GM10266 (cell line): ENCODE results near the gene DACH1.

Experiments
- DNase-seq: peaks from one replicate; pipeline ENCODE4 v3.0.0; 2012; ENCODE audit errors: extremely low spot score
- TF ChIP-seq, protein P1 (sequence below): IDR thresholded peaks from 2 replicates; pipeline ENCODE4 v1.5.1; 2012; ENCODE audit warnings: mild to moderate bottlenecking, low read depth; ENCODE audit not compliant: control insufficient read depth, insufficient read depth; ENCODE audit errors: missing control alignments

Gene DACH1

DNA sequence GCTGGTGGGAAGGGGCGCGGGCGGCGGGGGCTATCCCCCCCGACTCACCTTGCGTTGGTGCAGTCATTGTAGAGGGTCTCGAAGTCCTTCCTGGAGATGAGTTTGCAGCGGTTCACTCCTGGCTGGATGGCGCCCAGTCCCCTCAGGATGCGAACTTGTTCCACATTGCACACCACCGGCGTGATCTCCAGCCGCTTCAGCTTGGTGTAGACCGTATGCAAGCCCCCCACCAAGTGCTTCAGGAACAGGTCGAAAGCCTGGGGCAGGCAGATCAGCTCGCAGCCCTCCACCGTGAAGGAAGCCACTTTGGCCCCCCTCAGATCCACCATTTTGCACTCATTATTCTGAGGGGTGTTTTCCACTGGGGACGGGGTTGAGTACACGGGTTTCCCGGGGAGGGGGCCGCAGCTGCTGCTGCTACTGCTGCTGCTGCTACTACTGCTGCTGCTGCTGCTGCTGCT lies 1.1 kb downstream of the DACH1 start:
- TF ChIP-seq, protein P1, sequence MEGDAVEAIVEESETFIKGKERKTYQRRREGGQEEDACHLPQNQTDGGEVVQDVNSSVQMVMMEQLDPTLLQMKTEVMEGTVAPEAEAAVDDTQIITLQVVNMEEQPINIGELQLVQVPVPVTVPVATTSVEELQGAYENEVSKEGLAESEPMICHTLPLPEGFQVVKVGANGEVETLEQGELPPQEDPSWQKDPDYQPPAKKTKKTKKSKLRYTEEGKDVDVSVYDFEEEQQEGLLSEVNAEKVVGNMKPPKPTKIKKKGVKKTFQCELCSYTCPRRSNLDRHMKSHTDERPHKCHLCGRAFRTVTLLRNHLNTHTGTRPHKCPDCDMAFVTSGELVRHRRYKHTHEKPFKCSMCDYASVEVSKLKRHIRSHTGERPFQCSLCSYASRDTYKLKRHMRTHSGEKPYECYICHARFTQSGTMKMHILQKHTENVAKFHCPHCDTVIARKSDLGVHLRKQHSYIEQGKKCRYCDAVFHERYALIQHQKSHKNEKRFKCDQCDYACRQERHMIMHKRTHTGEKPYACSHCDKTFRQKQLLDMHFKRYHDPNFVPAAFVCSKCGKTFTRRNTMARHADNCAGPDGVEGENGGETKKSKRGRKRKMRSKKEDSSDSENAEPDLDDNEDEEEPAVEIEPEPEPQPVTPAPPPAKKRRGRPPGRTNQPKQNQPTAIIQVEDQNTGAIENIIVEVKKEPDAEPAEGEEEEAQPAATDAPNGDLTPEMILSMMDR: no peak
- DNase-seq: no peak

DNA sequence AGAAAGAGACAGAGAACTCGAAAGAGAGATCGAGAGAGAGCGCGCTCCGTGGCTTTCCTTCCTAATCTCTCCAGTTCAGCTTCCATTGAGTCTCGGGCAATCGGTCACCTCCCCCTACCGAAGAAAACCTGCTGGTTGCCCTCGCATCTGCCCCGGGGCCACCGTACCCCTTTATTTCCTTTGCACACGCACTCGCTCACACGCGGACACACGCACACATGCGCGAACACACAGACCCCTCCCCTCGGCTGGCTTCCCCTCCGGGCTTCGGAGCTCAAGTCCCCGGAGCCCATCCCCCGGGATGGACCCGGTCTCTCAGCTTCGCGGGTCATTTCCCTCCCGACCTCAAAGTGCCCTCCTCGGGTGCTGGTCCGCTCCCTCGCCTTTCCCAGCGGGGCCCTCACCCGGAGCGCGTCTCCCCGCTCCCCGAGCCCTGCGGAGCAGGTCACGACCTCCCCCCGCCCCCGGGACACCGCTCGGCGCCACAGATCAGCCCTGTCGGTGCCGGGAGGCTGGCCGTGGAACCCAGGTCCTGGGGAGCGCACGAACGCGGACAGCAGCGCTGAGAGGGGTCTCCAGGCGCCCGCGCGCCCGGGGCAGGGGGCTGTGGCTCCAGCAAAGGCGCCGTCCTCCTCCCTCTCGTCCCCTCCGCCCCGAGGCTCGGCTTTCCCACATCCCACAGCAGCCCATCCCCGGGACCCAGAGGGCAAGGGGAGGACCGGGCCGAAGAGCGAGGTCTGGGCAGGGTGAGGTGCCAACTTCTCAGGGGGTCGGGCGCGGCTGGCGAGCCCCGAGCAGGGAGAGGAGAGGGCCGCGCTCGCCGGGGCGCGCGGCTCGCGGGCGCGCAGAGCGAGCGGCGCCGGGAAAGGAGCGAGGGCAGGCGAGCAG lies 1.8 kb downstream of the DACH1 start:
- TF ChIP-seq, protein P1: no peak
- peak; percentile 21 for DNase-seq

DNA sequence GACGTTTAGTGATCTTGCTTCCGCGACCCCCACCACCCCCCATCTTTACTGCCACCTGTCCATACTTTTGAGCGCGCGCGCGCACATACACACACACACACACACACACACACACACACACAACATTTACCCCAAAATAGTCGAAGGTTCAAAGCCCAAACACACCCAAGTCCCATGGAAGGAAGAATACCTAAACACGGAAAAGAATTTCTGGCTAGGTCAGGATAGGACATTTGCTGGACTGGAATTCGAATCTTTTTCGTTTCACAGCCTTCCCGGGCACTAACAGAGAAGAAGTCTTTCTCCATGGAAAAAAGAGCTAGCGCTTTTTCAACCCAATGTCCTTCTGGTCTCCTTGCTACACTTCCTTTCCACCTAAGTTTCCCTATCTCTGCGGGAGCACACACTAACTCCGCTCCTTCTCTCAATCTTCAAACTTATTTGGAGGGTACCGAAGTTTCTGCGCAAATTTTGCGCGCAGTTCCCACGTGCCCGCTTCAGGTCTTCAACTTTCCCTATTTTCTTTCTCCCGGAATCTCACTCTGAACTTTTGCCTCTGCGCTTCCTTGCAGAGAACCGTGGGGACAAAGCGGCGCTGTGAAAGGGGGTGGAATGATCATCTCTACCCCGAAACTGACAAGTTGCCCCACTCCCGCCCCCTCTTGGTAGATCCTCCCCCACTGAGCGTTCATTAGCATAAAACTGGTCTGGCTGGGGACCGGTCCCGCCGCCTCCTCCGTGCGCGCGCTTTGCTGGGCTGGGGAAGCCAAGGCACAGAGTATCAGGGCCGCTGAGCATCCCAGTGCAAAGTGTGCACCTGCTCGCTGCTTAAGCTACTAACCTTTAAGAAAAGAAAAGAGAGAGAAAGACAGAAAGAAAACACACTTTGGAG lies 2.7 kb downstream of the DACH1 start:
- peak; percentile 20 for DNase-seq
- TF ChIP-seq, protein P1: no peak

DNA sequence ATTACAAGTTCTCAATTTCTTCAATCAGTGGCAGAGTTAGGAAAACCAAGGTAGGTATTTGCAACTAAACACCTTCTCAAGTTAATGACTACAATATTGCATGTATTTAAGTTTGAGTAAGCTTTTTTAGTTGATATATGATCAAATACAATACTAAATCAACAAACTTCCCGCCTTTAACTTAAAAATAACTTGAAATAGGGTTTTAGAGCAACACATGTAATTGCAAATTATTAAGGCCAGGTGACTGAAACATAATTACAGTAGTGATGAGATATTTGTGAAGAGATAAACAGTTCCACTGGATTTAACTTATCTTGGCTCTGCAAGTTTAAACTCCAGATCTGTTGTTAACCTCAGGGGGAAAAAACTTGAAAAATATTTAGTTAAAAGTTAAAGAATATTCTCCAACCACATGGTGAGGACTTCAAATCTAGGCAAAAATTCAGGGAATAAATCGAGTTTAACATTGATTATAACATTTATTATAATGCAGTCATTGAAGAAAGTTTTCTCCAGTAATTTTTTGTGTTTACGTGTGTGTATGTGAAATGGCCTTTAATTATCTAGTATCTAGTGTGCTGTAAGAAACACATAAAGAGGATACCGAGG lies 3.6 kb downstream of the DACH1 start:
- TF ChIP-seq, protein P1: no peak
- no peak for DNase-seq

DNA sequence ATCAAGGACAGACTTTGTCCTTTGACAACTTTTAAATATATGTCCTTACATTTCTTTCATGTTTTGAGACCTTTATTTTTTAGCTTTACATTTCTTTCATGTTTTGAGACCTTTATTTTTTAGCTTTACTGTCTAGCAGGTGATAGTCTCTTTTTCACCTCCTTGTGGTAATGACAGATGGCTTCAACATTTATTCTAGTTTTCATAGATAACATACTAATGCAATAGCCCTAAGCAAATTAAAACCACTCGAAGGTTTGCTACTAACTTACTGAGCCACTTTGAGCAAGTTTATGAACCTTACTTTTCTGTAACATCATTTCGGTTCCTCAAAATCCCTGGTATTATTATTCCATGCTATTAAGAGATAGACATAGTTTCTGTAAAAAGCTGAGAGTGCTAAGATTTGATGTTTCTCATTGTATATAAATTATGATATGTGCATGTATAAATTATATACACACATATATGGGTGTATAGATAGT lies 4.5 kb downstream of the DACH1 start:
- TF ChIP-seq, protein P1: no peak
- no peak for DNase-seq

DNA sequence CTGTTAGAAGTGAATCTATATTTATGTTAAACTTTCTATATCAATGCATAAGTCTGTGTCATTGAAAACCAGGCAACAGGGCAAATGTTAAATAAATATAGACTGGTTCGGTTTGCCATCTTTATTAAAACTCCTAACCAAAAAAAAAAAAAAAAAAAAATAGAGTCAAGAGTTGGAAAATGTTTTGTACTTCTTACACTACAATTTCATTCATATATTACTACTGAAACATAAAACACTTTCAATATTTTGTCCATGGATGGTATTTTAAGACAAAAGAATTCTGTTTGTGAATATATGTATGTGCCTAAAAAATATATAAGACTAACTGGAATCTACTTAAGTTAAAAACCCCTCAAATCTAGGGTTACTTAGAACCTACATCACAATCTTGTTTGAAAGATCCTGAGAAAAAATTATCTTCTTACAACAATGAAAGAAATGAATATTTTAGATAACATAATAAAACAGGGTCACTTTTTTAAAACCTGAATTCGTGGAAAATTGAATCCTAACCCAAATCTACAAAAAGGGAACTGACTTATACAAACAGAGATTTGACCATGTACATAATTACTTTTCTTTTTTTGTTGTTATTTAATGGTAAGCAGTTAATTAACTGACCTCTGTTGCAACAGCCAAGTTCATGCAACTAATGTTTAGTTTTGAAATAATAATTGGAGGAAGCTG lies 5.1 kb downstream of the DACH1 start:
- TF ChIP-seq, protein P1: no peak
- DNase-seq: no peak
